ENCODE data around the gene RNF32.

GRCh38 chr7:156652886-156653568 lies 12.5 kb downstream of the RNF32 start:
- TF ChIP-seq EGR1 (IDR thresholded peaks at IDR 0.05) (no peak), TAF1 (IDR thresholded peaks at IDR 0.05; ENCODE audit: low read depth) (no peak), TCF12 (IDR thresholded peaks at IDR 0.05; ENCODE audit: low read depth) (no peak), NFIC (IDR thresholded peaks at IDR 0.05) (no peak), YY1 (IDR thresholded peaks at IDR 0.05; ENCODE audit: low read depth) (no peak), EP300 (IDR thresholded peaks at IDR 0.05; ENCODE audit: borderline replicate concordance) (no peak)

All from Ishikawa (cell line).